Occipital lobe (tissue), 2 donors: ENCODE results near the gene TMPRSS6. TPM values are rescaled to one million over a fixed set of nuclear protein-coding genes. Genes with fewer than 3 reads are reported as not detected.

ENCODE experiments used
- DNase-seq: peaks from one replicate; lab custom pipeline; 2025; lab: John Stamatoyannopoulos, UW
- total RNA-seq: library from RNA; depleted of rRNA; stranded (reverse); fragments of >200 nt; gene quantifications from one replicate; pipeline ENCODE4 v1.2.3, GENCODE V29; 2014

TMPRSS6 gene
- total RNA-seq, result not detected

GRCh38 chr22:37109242-37109917, at the start of gene TMPRSS6:
Gene TMPRSS6, minus strand, starts transcription at chr22:37109713. Its CDS starts 6,296 bp downstream, at chr22:37103417.
- DNase-seq, result no peak

- DNase-seq, result no peak
Measured at GRCh38 chr22:37158963-37159290, 49.4 kb upstream of the TMPRSS6 start.

GRCh38 chr22:37157516-37158285, 48.2 kb upstream of the TMPRSS6 start:
- no peak for DNase-seq

- no peak for DNase-seq
Measured at GRCh38 chr22:37156686-37157435, 47.3 kb upstream of the TMPRSS6 start.

GRCh38 chr22:37155971-37156370, 46.5 kb upstream of the TMPRSS6 start:
- no peak for DNase-seq

- DNase-seq, result no peak
Measured at GRCh38 chr22:37154925-37155712, 45.6 kb upstream of the TMPRSS6 start.

- DNase-seq, result no peak
Measured at GRCh38 chr22:37153901-37154300, 44.4 kb upstream of the TMPRSS6 start.

- DNase-seq, result no peak
Measured at GRCh38 chr22:37151401-37151800, 41.9 kb upstream of the TMPRSS6 start.

GRCh38 chr22:37150701-37151100, 41.2 kb upstream of the TMPRSS6 start:
- no peak for DNase-seq

- DNase-seq, result no peak
Measured at GRCh38 chr22:37148742-37149665, 39.5 kb upstream of the TMPRSS6 start.

- no peak for DNase-seq
Measured at GRCh38 chr22:37148031-37148651, 38.6 kb upstream of the TMPRSS6 start.

GRCh38 chr22:37147186-37147990, 37.9 kb upstream of the TMPRSS6 start:
- no peak for DNase-seq

GRCh38 chr22:37146507-37147180, 37.1 kb upstream of the TMPRSS6 start:
- DNase-seq, result no peak

GRCh38 chr22:37146051-37146385, 36.5 kb upstream of the TMPRSS6 start:
- DNase-seq, result no peak

- DNase-seq, result no peak
Measured at GRCh38 chr22:37145180-37146050, 35.9 kb upstream of the TMPRSS6 start.

- no peak for DNase-seq
Measured at GRCh38 chr22:37144180-37144554, 34.7 kb upstream of the TMPRSS6 start.

- DNase-seq, result no peak
Measured at GRCh38 chr22:37141971-37142370, 32.5 kb upstream of the TMPRSS6 start.

- no peak for DNase-seq
Measured at GRCh38 chr22:37141476-37141875, 32.0 kb upstream of the TMPRSS6 start.
